ENCODE measurements around the gene PARVA.

Gene PARVA

GRCh38 chr11:12433121-12433520, 55.8 kb downstream of the PARVA start:
- DNase-seq (ENCODE audit: low spot score): no peak

- DNase-seq (ENCODE audit: low spot score): no peak
Measured at GRCh38 chr11:12433571-12434324, 56.4 kb downstream of the PARVA start.

GRCh38 chr11:12434325-12434654, 56.9 kb downstream of the PARVA start:
- no peak for DNase-seq (ENCODE audit: low spot score)

GRCh38 chr11:12435264-12435663, 57.9 kb downstream of the PARVA start:
- no peak for DNase-seq (ENCODE audit: low spot score)

GRCh38 chr11:12436266-12436665, 58.9 kb downstream of the PARVA start:
- DNase-seq (ENCODE audit: low spot score): no peak

- DNase-seq (ENCODE audit: low spot score): no peak
Measured at GRCh38 chr11:12438291-12438690, 60.9 kb downstream of the PARVA start.

- no peak for DNase-seq (ENCODE audit: low spot score)
Measured at GRCh38 chr11:12439615-12440014, 62.2 kb downstream of the PARVA start.

GRCh38 chr11:12440565-12440964, 63.2 kb downstream of the PARVA start:
- no peak for DNase-seq (ENCODE audit: low spot score)

GRCh38 chr11:12441231-12441861, 64.0 kb downstream of the PARVA start:
- DNase-seq (ENCODE audit: low spot score): no peak

GRCh38 chr11:12444601-12445000, 67.2 kb downstream of the PARVA start:
- DNase-seq (ENCODE audit: low spot score): no peak

GRCh38 chr11:12445001-12445400, 67.6 kb downstream of the PARVA start:
- no peak for DNase-seq (ENCODE audit: low spot score)

- DNase-seq (ENCODE audit: low spot score): no peak
Measured at GRCh38 chr11:12446863-12447262, 69.5 kb downstream of the PARVA start.

- no peak for DNase-seq (ENCODE audit: low spot score)
Measured at GRCh38 chr11:12448131-12448939, 71.0 kb downstream of the PARVA start.

- no peak for DNase-seq (ENCODE audit: low spot score)
Measured at GRCh38 chr11:12449961-12450715, 72.8 kb downstream of the PARVA start.

GRCh38 chr11:12451179-12451814, 73.9 kb downstream of the PARVA start:
- DNase-seq (ENCODE audit: low spot score): no peak

- no peak for DNase-seq (ENCODE audit: low spot score)
Measured at GRCh38 chr11:12453243-12453642, 75.9 kb downstream of the PARVA start.

- peak; percentile 22 for DNase-seq (ENCODE audit: low spot score)
Measured at GRCh38 chr11:12454782-12455181, 77.4 kb downstream of the PARVA start.

GRCh38 chr11:12455938-12456337, 78.6 kb downstream of the PARVA start:
- no peak for DNase-seq (ENCODE audit: low spot score)

GRCh38 chr11:12456651-12457579, 79.5 kb downstream of the PARVA start:
- DNase-seq (ENCODE audit: low spot score): no peak

- no peak for DNase-seq (ENCODE audit: low spot score)
Measured at GRCh38 chr11:12458042-12458441, 80.7 kb downstream of the PARVA start.

GRCh38 chr11:12459374-12459773, 82.0 kb downstream of the PARVA start:
- DNase-seq (ENCODE audit: low spot score): no peak
